DMS79 treated with DMSO at 0.1 percent for 48 hours (cell line): Measurements from ENCODE around the gene KIF11.

Experiments used
- DNase-seq: peaks from one replicate; lab custom pipeline; 2025; lab: John Stamatoyannopoulos, UW

The KIF11 gene

GRCh38 chr10:92677708-92678107 is 84.8 kb downstream of the KIF11 start:
- DNase-seq = no peak

GRCh38 chr10:92678206-92678605 is 85.3 kb downstream of the KIF11 start:
- DNase-seq = no peak

- no peak for DNase-seq
Observed at GRCh38 chr10:92681306-92681834, 88.4 kb downstream of the KIF11 start.

GRCh38 chr10:92688573-92688926 is 95.6 kb downstream of the KIF11 start:
- no peak for DNase-seq

- DNase-seq = peak; percentile 21
Observed at GRCh38 chr10:92688927-92689662, 96.2 kb downstream of the KIF11 start.

GRCh38 chr10:92689663-92690210 is 96.8 kb downstream of the KIF11 start, which contains the start of gene HHEX:
Gene HHEX, plus strand, starts transcription at chr10:92689955. Its CDS starts 32 bp downstream, at chr10:92689987.
- no peak for DNase-seq

GRCh38 chr10:92690211-92690914 is 97.4 kb downstream of the KIF11 start:
- DNase-seq = peak; percentile 20

GRCh38 chr10:92690915-92691590 is 98.1 kb downstream of the KIF11 start:
- DNase-seq = no peak

GRCh38 chr10:92691591-92692079 is 98.7 kb downstream of the KIF11 start:
- no peak for DNase-seq

- DNase-seq = peak; percentile 57
Observed at GRCh38 chr10:92692080-92692671, 99.2 kb downstream of the KIF11 start.

- no peak for DNase-seq
Observed at GRCh38 chr10:92692697-92693533, 100.0 kb downstream of the KIF11 start.

- DNase-seq = no peak
Observed at GRCh38 chr10:92693534-92693893, 100.6 kb downstream of the KIF11 start.

GRCh38 chr10:92695679-92696605 is 103.0 kb downstream of the KIF11 start:
- no peak for DNase-seq

GRCh38 chr10:92696606-92697383 is 103.9 kb downstream of the KIF11 start:
- no peak for DNase-seq

- no peak for DNase-seq
Observed at GRCh38 chr10:92697663-92698511, 105.0 kb downstream of the KIF11 start.

GRCh38 chr10:92699193-92699517 is 106.2 kb downstream of the KIF11 start:
- no peak for DNase-seq

GRCh38 chr10:92699518-92700381 is 106.8 kb downstream of the KIF11 start:
- DNase-seq = no peak
